HCEC 1CT (cell line): ENCODE measurements around the gene GPR32.
"Not testable (repeated sequence)": the region's sequence is repeated elsewhere in the genome, so short reads cannot be mapped to it uniquely, and the experiment has no call there.

Experiments
- DNase-seq: peaks from one replicate; pipeline ENCODE4 v3.0.0-alpha.2; 2017

GPR32 gene

DNA sequence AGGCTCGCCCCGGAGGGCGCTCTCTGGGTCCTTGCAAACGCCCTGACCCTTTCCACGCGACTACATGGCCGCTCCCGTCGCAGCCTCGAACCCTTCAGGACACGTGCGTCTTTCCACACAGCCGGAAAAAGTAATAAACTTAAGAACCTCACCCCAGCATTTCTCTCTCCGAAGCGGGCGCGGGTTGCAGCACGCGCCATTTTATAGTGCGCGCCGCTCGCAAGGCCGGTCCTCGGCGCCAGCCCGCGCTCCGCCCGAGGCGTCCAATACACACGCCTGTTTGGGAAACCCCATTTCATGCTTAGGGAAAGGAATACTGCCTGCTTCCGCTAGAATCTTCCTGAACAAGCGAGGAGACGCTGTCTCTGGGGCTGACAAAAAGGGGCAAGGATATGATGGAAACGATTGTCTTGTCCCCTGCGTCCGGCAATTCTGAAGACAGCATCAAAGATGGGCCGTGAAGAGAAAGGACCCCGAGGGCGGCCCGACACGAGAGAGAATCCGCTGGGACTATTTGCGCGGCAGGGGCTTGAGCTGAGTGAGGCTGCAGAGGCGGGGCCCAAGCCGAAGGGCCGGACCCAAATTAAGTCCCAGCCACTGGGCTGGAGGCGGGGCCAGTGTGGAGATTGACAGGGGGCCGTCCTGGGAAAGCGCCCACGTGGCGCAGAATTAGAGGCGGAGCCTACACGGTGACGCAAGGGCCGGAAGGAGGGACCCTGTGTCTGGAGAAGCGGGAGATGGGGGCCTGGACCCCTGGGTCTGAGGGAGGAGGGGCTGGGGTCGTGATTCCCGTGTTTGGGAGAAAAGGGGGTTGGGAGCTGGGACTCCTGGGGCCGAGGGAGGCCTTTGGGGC lies 34.4 kb downstream of the GPR32 start:
- peak; percentile 99 for DNase-seq

- no peak for DNase-seq
These were observed 38.6 kb downstream of the GPR32 start for GRCh38 chr19:50808856-50809255.

DNA sequence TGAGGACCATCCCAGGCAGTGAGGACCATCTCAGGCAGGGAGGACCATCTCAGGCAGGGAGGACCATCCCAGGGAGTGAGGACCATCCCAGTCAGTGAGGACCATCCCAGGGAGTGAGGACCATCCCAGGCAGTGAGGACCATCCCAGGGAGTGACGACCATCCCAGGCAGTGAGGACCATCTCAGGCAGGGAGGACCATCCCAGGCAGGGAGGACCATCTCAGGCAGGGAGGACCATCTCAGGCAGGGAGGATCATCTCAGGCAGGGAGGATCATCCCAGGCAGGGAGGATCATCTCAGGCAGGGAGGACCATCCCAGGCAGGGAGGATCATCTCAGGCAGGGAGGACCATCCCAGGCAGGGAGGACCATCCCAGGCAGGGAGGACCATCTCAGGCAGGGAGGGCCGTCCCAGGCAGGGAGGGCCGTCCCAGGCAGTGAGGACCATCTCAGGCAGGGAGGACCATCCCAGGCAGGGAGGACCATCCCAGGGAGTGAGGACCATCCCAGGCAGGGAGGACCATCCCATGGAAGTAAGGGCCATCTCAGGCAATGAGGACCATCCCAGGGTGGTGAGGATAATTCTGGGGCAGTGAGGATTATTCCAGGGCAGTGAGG lies 41.5 kb downstream of the GPR32 start:
- DNase-seq = not testable (repeated sequence)

DNA sequence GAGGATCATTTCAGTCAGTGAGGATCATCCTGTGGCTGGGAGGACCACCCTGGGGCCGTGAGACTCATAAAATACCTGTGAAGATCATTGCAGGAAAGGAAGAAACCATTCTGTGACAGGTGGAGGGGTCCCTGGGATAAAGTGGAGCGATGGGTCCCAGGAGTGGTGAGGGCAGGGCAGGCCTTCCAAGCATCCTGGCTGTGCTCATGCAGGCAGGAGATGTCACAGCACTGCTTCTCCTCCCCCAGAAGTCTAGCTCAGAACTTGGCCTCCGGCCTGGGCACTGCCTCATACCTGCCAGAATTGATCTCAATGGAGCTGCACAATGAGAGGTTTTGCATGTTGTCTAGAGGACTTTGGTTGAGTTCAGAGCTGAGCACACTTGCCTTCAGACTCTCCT lies 42.2 kb downstream of the GPR32 start:
- DNase-seq = no peak

DNA sequence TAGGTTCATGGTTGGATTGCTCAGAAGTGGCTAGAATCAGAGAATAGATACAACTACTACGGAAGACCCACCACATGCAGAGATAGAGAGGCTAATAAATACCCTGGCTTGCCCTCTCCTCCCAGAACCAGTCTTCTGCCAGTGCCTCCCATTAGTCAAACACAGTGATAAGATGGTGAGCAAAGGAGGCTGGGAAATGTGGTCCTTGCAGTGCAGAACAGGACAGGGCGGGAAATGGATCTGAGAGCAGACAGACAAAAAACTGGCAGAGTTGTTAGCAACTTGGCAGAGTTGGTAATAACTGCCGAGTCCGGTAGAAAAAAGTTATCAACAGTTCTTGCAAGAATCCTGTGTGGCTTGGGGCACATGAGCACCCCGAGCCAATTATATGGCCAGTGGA lies 44.6 kb downstream of the GPR32 start:
- DNase-seq = no peak

GRCh38 chr19:50815439-50815838 lies 45.2 kb downstream of the GPR32 start:
- no peak for DNase-seq

DNA sequence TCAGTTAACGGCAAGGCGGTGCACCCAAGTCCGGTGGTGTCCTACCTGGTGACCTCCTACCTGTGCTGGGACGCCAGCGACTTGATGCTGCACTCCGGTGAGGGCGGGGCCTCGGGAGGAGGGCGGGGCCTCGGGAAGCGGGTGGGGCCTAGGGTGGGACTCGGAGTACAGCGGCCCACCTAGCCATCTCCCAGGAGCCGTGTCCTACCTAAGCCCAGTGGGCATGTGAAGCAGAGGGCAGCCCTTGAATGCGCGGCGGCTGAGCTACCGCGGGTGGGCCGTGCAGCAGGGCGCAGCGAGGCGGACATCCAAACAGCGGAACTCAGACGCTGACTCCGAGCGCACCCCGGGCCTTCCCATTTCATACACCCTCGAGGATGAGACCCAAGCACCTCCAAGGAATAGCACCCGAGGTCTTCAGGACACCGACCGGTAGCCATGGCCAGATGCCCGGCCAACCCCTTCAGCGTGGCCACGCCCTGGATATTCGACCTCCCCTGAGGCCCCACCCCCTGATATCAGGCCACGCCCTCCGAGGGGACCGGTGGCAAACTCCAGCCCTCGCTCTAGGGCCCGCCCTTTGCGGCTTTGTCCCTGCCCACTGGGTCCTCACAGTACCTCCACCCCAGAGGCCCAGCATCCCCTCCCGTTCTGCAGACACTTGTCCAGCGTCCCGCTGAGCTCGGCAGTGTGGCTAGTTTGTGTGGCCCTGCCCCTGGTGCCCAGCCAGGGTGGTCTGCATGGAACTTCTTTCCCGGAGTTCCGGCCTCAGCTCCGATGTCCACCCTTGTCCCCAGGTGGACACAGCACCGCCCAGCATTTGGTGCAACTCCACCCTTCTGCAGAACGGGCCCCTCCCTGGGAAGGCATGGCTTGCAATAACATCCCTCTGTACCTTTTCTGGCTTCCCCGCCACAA lies 47.9 kb downstream of the GPR32 start:
- no peak for DNase-seq

DNA sequence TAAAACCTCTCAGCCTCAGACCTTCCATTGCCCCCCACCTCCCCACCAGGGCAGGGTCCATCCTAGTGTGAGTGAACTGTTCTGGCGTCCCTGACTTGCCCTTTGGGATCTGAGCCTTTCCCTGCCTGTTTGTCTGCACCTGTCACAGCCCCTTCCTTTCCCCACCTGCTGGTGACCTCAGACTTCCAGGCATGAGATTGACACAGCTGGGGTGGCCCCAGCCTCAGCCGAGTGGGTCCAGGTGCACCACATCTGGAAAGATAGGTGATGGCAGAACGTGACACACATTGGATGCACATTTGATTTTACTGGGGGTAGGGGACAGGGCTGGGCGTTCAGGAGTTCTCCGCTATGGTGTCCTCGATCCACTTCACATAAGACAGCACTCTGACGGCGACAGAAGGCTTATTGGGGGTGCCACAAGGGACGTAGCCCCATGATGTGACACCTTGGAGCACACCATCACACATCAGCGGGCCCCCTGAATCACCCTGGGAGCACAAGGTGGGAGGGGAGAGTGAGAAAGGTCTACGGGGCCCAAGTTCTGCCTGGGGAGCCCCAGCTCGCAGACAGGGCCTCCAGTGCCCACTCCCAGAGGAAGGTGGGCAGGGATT lies 48.7 kb downstream of the GPR32 start:
- no peak for DNase-seq

- DNase-seq = no peak
These were observed 49.4 kb downstream of the GPR32 start for GRCh38 chr19:50819636-50820035.

GRCh38 chr19:50820086-50820485 lies 49.8 kb downstream of the GPR32 start:
- DNase-seq = no peak

DNA sequence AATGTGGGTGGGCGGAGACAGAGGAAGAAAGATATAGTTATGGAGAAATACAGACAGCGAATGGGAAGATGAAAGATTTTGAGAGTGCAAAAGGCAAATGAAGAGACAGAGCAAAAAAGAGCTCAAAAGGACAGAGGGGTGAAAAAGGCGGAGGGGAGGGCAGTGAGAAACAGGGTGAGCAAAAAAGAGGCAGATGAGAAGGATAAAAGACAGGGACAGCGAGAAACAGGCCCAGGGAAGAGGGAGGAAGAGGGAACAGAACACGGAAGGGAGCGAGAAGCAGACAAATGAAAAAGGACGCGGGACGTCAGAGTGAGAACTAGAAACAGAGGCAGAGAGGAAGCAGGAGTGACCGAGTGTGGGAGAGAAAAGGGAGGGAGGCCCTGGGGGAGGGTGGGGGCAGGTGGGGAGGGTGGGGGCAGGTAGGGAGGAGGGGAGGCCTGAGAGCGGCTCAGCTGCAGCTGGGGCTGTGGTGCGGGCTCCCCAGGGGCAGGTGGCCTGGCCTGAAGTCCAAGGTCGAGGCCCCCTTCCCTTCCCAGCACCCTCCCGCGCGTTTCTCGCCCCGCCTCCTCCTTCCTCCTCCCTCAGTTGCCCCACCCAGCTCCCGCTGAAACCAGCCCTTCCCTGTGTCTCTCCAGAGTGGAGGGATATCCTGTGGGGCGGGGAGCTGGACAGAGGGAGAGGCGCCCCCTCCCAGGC lies 50.4 kb downstream of the GPR32 start:
- DNase-seq = no peak

- DNase-seq = no peak
These were observed 51.0 kb downstream of the GPR32 start for GRCh38 chr19:50821248-50821612.
